Endodermal cell (in vitro differentiated cells): Measurements from ENCODE around the gene ZCCHC24. TPM values are rescaled to one million over a fixed set of nuclear protein-coding genes. Genes with fewer than 3 reads are reported as not detected.

ENCODE experiments used
- DNase-seq: peaks from one replicate; pipeline ENCODE4 v3.0.0-alpha.2; 2017
- H3K27ac ChIP-seq: 2 replicates; pipeline ENCODE4 v1.5.1; 2013; ENCODE audit warnings: mild to moderate bottlenecking, low read depth, low read length, moderate library complexity
- H3K27me3 ChIP-seq: 2 replicates; pipeline ENCODE4 v1.6.1; 2013; ENCODE audit warnings: mild to moderate bottlenecking, low read length, moderate library complexity; ENCODE audit not compliant: insufficient read depth, control insufficient read depth, poor library complexity, severe bottlenecking
- H3K36me3 ChIP-seq: 2 replicates; pipeline ENCODE4 v1.7.0; 2013; ENCODE audit warnings: mild to moderate bottlenecking, low read length, moderate library complexity; ENCODE audit not compliant: control insufficient read depth, insufficient read depth
- H3K4me1 ChIP-seq: one replicate; pipeline ENCODE4 v1.7.0; 2013; ENCODE audit warnings: low read length; ENCODE audit not compliant: control insufficient read depth, insufficient read depth
- H3K4me3 ChIP-seq: 2 replicates; pipeline ENCODE4 v1.5.1; 2013; ENCODE audit warnings: mild to moderate bottlenecking, low read length, moderate library complexity
- H3K9ac ChIP-seq: 2 replicates; pipeline ENCODE4 v1.6.1; 2013; ENCODE audit warnings: mild to moderate bottlenecking, low read length, moderate library complexity; ENCODE audit not compliant: poor library complexity, severe bottlenecking; ENCODE audit errors: extremely low read depth
- H3K9me3 ChIP-seq: 2 replicates; pipeline ENCODE4 v1.6.1; 2013; ENCODE audit warnings: mild to moderate bottlenecking, low read length, moderate library complexity; ENCODE audit not compliant: control insufficient read depth
- H3K27ac Mint-ChIP-seq: 2 replicates; pipeline ENCODE4 v1.8.0; 2020; ENCODE audit warnings: mixed read lengths
- H3K27me3 Mint-ChIP-seq: 2 replicates; pipeline ENCODE4 v1.8.0; 2021; ENCODE audit warnings: mild to moderate bottlenecking, mixed read lengths; ENCODE audit not compliant: insufficient read depth
- H3K36me3 Mint-ChIP-seq: 2 replicates; pipeline ENCODE4 v1.8.0; 2020; ENCODE audit warnings: low read depth, mixed read lengths
- H3K4me1 Mint-ChIP-seq: 2 replicates; pipeline ENCODE4 v1.8.0; 2020; ENCODE audit warnings: mixed read lengths
- H3K4me3 Mint-ChIP-seq: 2 replicates; pipeline ENCODE4 v1.8.0; 2020; ENCODE audit warnings: mild to moderate bottlenecking, moderate library complexity, mixed read lengths
- H3K9me3 Mint-ChIP-seq: 2 replicates; pipeline ENCODE4 v1.8.0; 2020; ENCODE audit warnings: mild to moderate bottlenecking, mixed read lengths
- CTCF ChIP-seq: fragments of 200-600 bp; sonication (generic); conservative IDR thresholded peaks from 2 replicates; pipeline ENCODE4 v1.5.0; 2021; ENCODE audit warnings: antibody characterized with exemption, mild to moderate bottlenecking
- WGBS, 2 experiments: methylation state at CpG; one replicate each; pipeline versions ENCODE4 v1.1.5 to v1.1.7; 2013; ENCODE audit warnings: missing lambda C conversion rate in 2 of 2, mixed read lengths in 1 of 2; ENCODE audit not compliant: insufficient coverage in 1 of 2, insufficient read length in 1 of 2; 5-methylcytosine and 5-hydroxymethylcytosine counted together
- total RNA-seq, 2 donors: library from RNA; stranded (reverse); fragmentation: NEBNext Ultra II Directional in 1 of 2; extraction: Animal tissue kit (Norgen Biotek cat#: 25700) in 1 of 2; gene quantifications; 2 replicates in 1 of 2; 3 replicates in 1 of 2; pipeline ENCODE4 v1.2.1, GENCODE V29; 2021

Gene ZCCHC24
- total RNA-seq, 2 donors from 2014 or later: 7.6 to 10.7 TPM

- Histone ChIP-seq H3K36me3 (no peaks in the 10 kb centered on the region), H3K4me1 (no peaks in the 10 kb centered on the region), H3K9ac (no peak overlapping the region), H3K27ac (no peak overlapping the region), H3K9me3 (no peaks in the 10 kb centered on the region), H3K27me3 (peaks cover 10% of the 10 kb centered on the region), H3K4me3 (no peak overlapping the region)
- Mint-ChIP-seq H3K27ac (no peak overlapping the region), H3K27me3 (peaks cover 17% of the 10 kb centered on the region), H3K4me3 (no peak overlapping the region), H3K9me3 (no peaks in the 10 kb centered on the region), H3K36me3 (no peaks in the 10 kb centered on the region), H3K4me1 (no peaks in the 10 kb centered on the region)
- no peak for DNase-seq
- TF ChIP-seq CTCF: no peak
- 93 to 96% methylated on average over 5 to 7 of the region's 7 CpGs for WGBS, 2 experiments
Measured at GRCh38 chr10:79475119-79475653, 29.8 kb upstream of the ZCCHC24 start.

GRCh38 chr10:79473496-79474095 is 28.2 kb upstream of the ZCCHC24 start:
- Histone ChIP-seq H3K4me3 (no peak overlapping the region), H3K27ac (no peak overlapping the region), H3K27me3 (peaks cover 10% of the 10 kb centered on the region), H3K9me3 (no peaks in the 10 kb centered on the region), H3K4me1 (no peaks in the 10 kb centered on the region), H3K9ac (no peak overlapping the region), H3K36me3 (no peaks in the 10 kb centered on the region)
- H3K4me3 Mint-ChIP-seq: no peak overlapping the region
- peaks cover 17% of the 10 kb centered on the region for H3K27me3 Mint-ChIP-seq
- WGBS, 2 experiments: 87 to 90% methylated on average over 3 to 5 of the region's 5 CpGs
- TF ChIP-seq CTCF: no peak
- H3K27ac Mint-ChIP-seq: no peak overlapping the region
- no peaks in the 10 kb centered on the region for H3K36me3 Mint-ChIP-seq
- no peaks in the 10 kb centered on the region for H3K4me1 Mint-ChIP-seq
- no peaks in the 10 kb centered on the region for H3K9me3 Mint-ChIP-seq
- no peak for DNase-seq

GRCh38 chr10:79472951-79473350 is 27.5 kb upstream of the ZCCHC24 start:
- H3K27me3 Mint-ChIP-seq: peaks cover 21% of the 10 kb centered on the region
- Histone ChIP-seq H3K36me3 (no peaks in the 10 kb centered on the region), H3K4me1 (no peaks in the 10 kb centered on the region), H3K27me3 (peaks cover 10% of the 10 kb centered on the region), H3K27ac (no peak overlapping the region), H3K9me3 (no peaks in the 10 kb centered on the region), H3K9ac (no peak overlapping the region), H3K4me3 (no peak overlapping the region)
- no peak overlapping the region for H3K27ac Mint-ChIP-seq
- H3K9me3 Mint-ChIP-seq: no peaks in the 10 kb centered on the region
- no peak for DNase-seq
- no peak for TF ChIP-seq CTCF
- no peaks in the 10 kb centered on the region for H3K36me3 Mint-ChIP-seq
- no peak overlapping the region for H3K4me3 Mint-ChIP-seq
- no peaks in the 10 kb centered on the region for H3K4me1 Mint-ChIP-seq
- WGBS, 2 experiments: 87 to 97% methylated on average over 5 of the region's 5 CpGs
